Prostate gland (tissue), 2 donors: ENCODE results near the gene C2CD3.

Experiments
- CTCF ChIP-seq, 4 experiments: fragments of 200-600 bp in 2 of 4; fragments of 450-650 bp in 2 of 4; sonication (generic) in 2 of 4; IDR thresholded peaks; 1 replicate in 3 of 4; 2 replicates in 1 of 4; pipeline ENCODE4 v1.5.1; 2016 to 2019; ENCODE audit warnings: antibody characterized with exemption in 4 of 4, mild to moderate bottlenecking in 2 of 4, moderate library complexity in 2 of 4
- POLR2A ChIP-seq: fragments of 450-650 bp; IDR thresholded peaks from one replicate; pipeline ENCODE4 v1.6.1; 2016; ENCODE audit warnings: antibody characterized with exemption, mild to moderate bottlenecking
- POLR2AphosphoS5 ChIP-seq: sonication (generic); formaldehyde crosslinking; IDR thresholded peaks from one replicate; pipeline ENCODE4 v1.6.1; 2017; ENCODE audit warnings: antibody characterized with exemption

DNA sequence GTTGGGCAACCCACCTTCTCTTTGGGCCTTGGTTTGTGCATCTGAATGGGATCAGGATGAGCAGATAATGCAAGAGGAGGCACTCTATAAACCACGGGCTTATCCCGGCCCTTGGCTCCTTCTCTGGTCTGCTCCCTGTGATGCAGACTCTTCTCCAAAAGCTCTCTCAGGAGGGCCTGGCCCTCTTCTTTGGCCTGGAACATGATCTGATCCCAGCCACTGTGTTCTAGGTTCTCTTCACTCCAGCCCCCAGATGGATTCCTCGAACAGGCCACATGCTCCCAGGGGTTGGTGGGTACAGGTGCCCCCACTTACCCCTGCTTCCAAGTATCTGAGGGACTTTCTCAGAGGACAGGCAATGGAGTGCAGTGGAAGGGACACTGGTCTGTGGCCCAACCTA is 153.2 kb downstream of the C2CD3 start:
- TF ChIP-seq CTCF (IDR thresholded peaks at IDR 0.05), result no peak
- TF ChIP-seq POLR2A, result no peak
- no peak for TF ChIP-seq POLR2AphosphoS5
